SK-N-MC (cell line): ENCODE data around the gene SLC4A4.

Experiments
- EZH2 ChIP-seq: fragments of 200-600 bp; sonication (generic); IDR thresholded peaks from one replicate; pipeline ENCODE4 v1.6.1; 2017; ENCODE audit warnings: antibody characterized with exemption
- FOXP2 ChIP-seq: optimal IDR thresholded peaks from 2 replicates; pipeline ENCODE3; 2011; ENCODE audit warnings: mild to moderate bottlenecking, moderate library complexity; ENCODE audit not compliant: insufficient read depth; ENCODE audit errors: extremely low read length, control extremely low read depth

GRCh38 chr4:71470524-71470923 is 131.7 kb downstream of the SLC4A4 start:
- TF ChIP-seq EZH2, result no peak
- TF ChIP-seq FOXP2, result no peak
